Esophagus muscularis mucosa (tissue), 3 donors: ENCODE data around the gene CEL.

Experiments used
- CTCF ChIP-seq, 3 experiments: fragments of 200-600 bp in 2 of 3; fragments of 450-650 bp in 1 of 3; sonication (generic) in 2 of 3; IDR thresholded peaks; one replicate each; pipeline ENCODE4 v1.5.1; 2017 to 2019; ENCODE audit warnings: antibody characterized with exemption in 3 of 3, mild to moderate bottlenecking in 2 of 3, moderate library complexity in 1 of 3
- POLR2AphosphoS5 ChIP-seq, 2 donors: sonication (generic); formaldehyde crosslinking; IDR thresholded peaks; one replicate each; pipeline ENCODE4 v1.6.1; 2017; ENCODE audit warnings: antibody characterized with exemption in 2 of 2

GRCh38 chr9:133026426-133026825 is 35.4 kb upstream of the CEL start:
- TF ChIP-seq CTCF (IDR thresholded peaks at IDR 0.05) (no peak), POLR2AphosphoS5 (IDR thresholded peaks at IDR 0.05) (no peak)
